PC-3 (cell line): ENCODE data around the gene GABRG3. TPM values are rescaled to one million over a fixed set of nuclear protein-coding genes. Genes with fewer than 3 reads are reported as not detected.

Experiments used
- ATAC-seq: fragments of 200-7000 bp; cut with Tn5 transposase; 2 replicates; pipeline ENCODE4 v1.9.1; 2020; ENCODE audit warnings: mild to moderate bottlenecking, moderate library complexity
- BruUV-seq: library from RNA; stranded (reverse); fragments of 400-500 nt; replicated peaks from 2 replicates; lab custom pipeline; 2021; lab: Mats Ljungman, UMichigan
- CTCF ChIA-PET: fragments of 300-600 bp; sonication (Branson Sonifier 250); formaldehyde crosslinking; loops from one replicate; lab custom pipeline; 2022; ENCODE audit warnings: antibody characterized with exemption; lab: Charles Lee
- POLR2A ChIA-PET: fragments of 300-600 bp; sonication (Branson Sonifier 250); formaldehyde crosslinking; loops from one replicate; lab custom pipeline; 2022; ENCODE audit warnings: antibody characterized with exemption; ENCODE audit not compliant: unreplicated experiment; lab: Charles Lee
- DNase-seq: peaks from one replicate; pipeline ENCODE4 v3.0.0-alpha.2; 2015
- H2AFZ ChIP-seq: fragments of 300-600 bp; sonication (generic); 2 replicates; pipeline ENCODE4 v1.6.0; 2016; ENCODE audit warnings: antibody characterized with exemption, low read length
- H3F3A ChIP-seq: fragments of 300-600 bp; sonication (generic); one replicate; pipeline ENCODE4 v1.6.0; 2017; ENCODE audit warnings: antibody characterized with exemption, low read length, control low read depth, mild to moderate bottlenecking; ENCODE audit not compliant: unreplicated experiment
- H3K27ac ChIP-seq: fragments of 300-600 bp; sonication (generic); 2 replicates; pipeline ENCODE4 v1.5.1; 2016; ENCODE audit warnings: mild to moderate bottlenecking, low read length
- H3K27me3 ChIP-seq: fragments of 300-600 bp; sonication (generic); 2 replicates; pipeline ENCODE4 v1.6.1; 2016; ENCODE audit warnings: low read length, mixed read lengths
- H3K36me3 ChIP-seq: fragments of 300-600 bp; sonication (generic); 2 replicates; pipeline ENCODE4 v1.6.1; 2016; ENCODE audit warnings: low read depth, mixed run types, low read length, mixed read lengths
- H3K4me1 ChIP-seq: fragments of 300-600 bp; sonication (generic); 2 replicates; pipeline ENCODE4 v1.5.1; 2016; ENCODE audit warnings: low read length; ENCODE audit not compliant: insufficient read depth
- H3K4me2 ChIP-seq: fragments of 300-600 bp; sonication (generic); 2 replicates; pipeline ENCODE4 v1.6.0; 2016; ENCODE audit warnings: low read length
- H3K4me3 ChIP-seq: fragments of 300-600 bp; sonication (generic); 2 replicates; pipeline ENCODE4 v1.5.1; 2016; ENCODE audit warnings: mild to moderate bottlenecking, low read length, mixed read lengths
- H3K79me2 ChIP-seq: fragments of 300-600 bp; sonication (generic); 2 replicates; pipeline ENCODE4 v1.6.1; 2017; ENCODE audit warnings: low read length, mixed read lengths
- H3K9ac ChIP-seq: fragments of 300-600 bp; sonication (generic); 2 replicates; pipeline ENCODE4 v1.6.0; 2016; ENCODE audit warnings: mild to moderate bottlenecking, low read length
- H3K9me2 ChIP-seq: fragments of 300-600 bp; sonication (generic); replicated peaks from 2 replicates; pipeline ENCODE4 v1.6.1; 2016; ENCODE audit warnings: mixed run types, low read length, mixed read lengths
- H3K9me3 ChIP-seq: fragments of 300-600 bp; sonication (generic); 2 replicates; pipeline ENCODE4 v1.6.1; 2016; ENCODE audit warnings: low read length, mixed read lengths
- H4K20me1 ChIP-seq: fragments of 300-600 bp; sonication (generic); 2 replicates; pipeline ENCODE4 v1.6.1; 2016; ENCODE audit warnings: low read length, mixed read lengths
- CTCF ChIP-seq: fragments of 300-600 bp; sonication (generic); conservative IDR thresholded peaks from 2 replicates; pipeline ENCODE4 v1.5.1; 2017; ENCODE audit warnings: antibody characterized with exemption, low read depth, mild to moderate bottlenecking, low read length
- EZH2 ChIP-seq: fragments of 300-600 bp; sonication (generic); IDR thresholded peaks from one replicate; pipeline ENCODE4 v1.6.1; 2017; ENCODE audit warnings: antibody characterized with exemption, mild to moderate bottlenecking, low read length; ENCODE audit not compliant: unreplicated experiment
- EZH2phosphoT487 ChIP-seq: fragments of 300-600 bp; sonication (generic); IDR thresholded peaks from 2 replicates; pipeline ENCODE4 v1.6.1; 2018; ENCODE audit warnings: mild to moderate bottlenecking, antibody characterized with exemption, low read length, borderline replicate concordance
- intact Hi-C: fragments of 100-400 bp; cut with micrococcal nuclease; formaldehyde crosslinking; loops from 2 replicates; pipeline ENCODE4 v1.9.0; 2023
- total RNA-seq: library from RNA; depleted of rRNA; stranded (reverse); fragments of >200 nt; gene quantifications from 2 replicates; pipeline ENCODE4 v1.2.3, GENCODE V29; 2014

The GABRG3 gene
- total RNA-seq, 1 experiment from 2014 or later, result 0.11 TPM

DNA sequence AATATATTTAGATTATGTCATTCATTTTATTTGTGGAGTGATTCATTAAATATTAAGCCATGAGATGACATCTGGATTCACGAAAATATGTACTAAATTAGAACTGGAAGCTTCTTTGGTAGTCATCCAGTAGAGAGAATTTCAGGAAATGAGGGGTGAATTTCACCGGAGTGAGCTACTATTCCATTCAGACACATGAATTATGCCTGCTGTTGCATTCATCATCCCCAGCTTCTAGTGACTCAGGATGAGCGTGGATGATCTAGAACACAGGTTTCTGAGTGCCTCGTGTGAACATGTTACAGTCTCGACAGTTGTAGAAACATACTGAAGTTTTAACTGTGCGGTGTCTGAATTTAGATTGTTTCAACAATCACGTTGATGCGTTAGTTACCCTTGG, 42.9 kb upstream of the GABRG3 start:
- Histone ChIP-seq H4K20me1 (no peaks in the 10 kb centered on the region), H3K4me2 (no peak overlapping the region), H3K27ac (no peak overlapping the region), H2AFZ (no peak overlapping the region), H3K9me3 (no peaks in the 10 kb centered on the region), H3K9ac (no peak overlapping the region), H3K27me3 (no peaks in the 10 kb centered on the region), H3K9me2 (no peaks in the 10 kb centered on the region), H3F3A (no peaks in the 10 kb centered on the region), H3K4me3 (no peak overlapping the region), H3K79me2 (no peaks in the 10 kb centered on the region), H3K4me1 (no peaks in the 10 kb centered on the region), H3K36me3 (no peaks in the 10 kb centered on the region)
- ChIA-PET CTCF (no interaction called here), POLR2A (no interaction called here)
- BruUV-seq, result no TSS peak
- TF ChIP-seq EZH2, result no peak
- TF ChIP-seq CTCF, result no peak
- TF ChIP-seq EZH2phosphoT487, result no peak
- intact Hi-C loops, result no loop called here
- DNase-seq, result no peak
- no peak for ATAC-seq

DNA sequence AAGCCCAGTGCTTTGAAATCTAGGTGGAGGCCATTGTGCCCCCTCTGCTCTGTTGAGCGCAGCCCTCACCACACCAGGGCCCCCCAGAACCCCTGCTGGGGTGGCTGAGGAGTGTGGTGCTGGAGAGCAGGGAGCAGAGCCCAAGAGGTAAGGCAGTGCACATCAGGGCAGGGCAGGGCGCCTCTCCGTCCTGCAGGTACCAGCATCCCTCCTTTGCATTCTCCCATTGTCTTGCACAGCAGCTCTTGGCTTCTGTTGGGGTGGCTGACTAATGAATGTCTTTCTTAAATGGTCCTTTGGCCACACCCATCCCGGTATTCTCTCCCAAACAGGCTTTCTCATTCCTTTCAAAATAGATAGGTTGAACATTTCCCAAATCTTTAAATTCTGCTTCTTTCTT, 41.4 kb upstream of the GABRG3 start:
- Histone ChIP-seq H3K4me1 (no peaks in the 10 kb centered on the region), H4K20me1 (no peaks in the 10 kb centered on the region), H3K4me3 (no peak overlapping the region), H3K4me2 (no peak overlapping the region), H3K9ac (no peak overlapping the region), H3K36me3 (no peaks in the 10 kb centered on the region), H3K9me3 (no peaks in the 10 kb centered on the region), H3K27me3 (no peaks in the 10 kb centered on the region), H3F3A (no peaks in the 10 kb centered on the region), H2AFZ (no peak overlapping the region), H3K27ac (no peak overlapping the region), H3K79me2 (no peaks in the 10 kb centered on the region), H3K9me2 (no peaks in the 10 kb centered on the region)
- DNase-seq (no peak), ATAC-seq (no peak)
- ChIA-PET POLR2A (no interaction called here), CTCF (no interaction called here)
- BruUV-seq, result no TSS peak
- TF ChIP-seq EZH2phosphoT487, result no peak
- no peak for TF ChIP-seq CTCF
- TF ChIP-seq EZH2, result no peak
- intact Hi-C loops, result no loop called here

- Histone ChIP-seq H3K79me2 (no peaks in the 10 kb centered on the region), H3F3A (no peaks in the 10 kb centered on the region), H4K20me1 (no peaks in the 10 kb centered on the region), H3K27me3 (no peaks in the 10 kb centered on the region), H3K4me1 (no peaks in the 10 kb centered on the region), H2AFZ (no peak overlapping the region), H3K36me3 (no peaks in the 10 kb centered on the region), H3K9ac (no peak overlapping the region), H3K4me3 (no peak overlapping the region), H3K27ac (no peak overlapping the region), H3K9me3 (no peaks in the 10 kb centered on the region), H3K4me2 (no peak overlapping the region), H3K9me2 (no peaks in the 10 kb centered on the region)
- no TSS peak for BruUV-seq
- DNase-seq (no peak), ATAC-seq (no peak)
- POLR2A ChIA-PET, result no interaction called here
- intact Hi-C loops, result no loop called here
- CTCF ChIA-PET, result no interaction called here
- TF ChIP-seq CTCF, result no peak
- no peak for TF ChIP-seq EZH2phosphoT487
- no peak for TF ChIP-seq EZH2
Measured at GRCh38 chr15:26934848-26935247, 36.1 kb upstream of the GABRG3 start.
